GM19324 (cell line): Measurements from ENCODE around the gene LIG3.
"Not testable (repeated sequence)": the region's sequence is repeated elsewhere in the genome, so short reads cannot be mapped to it uniquely, and the experiment has no call there.

Source experiments
- ATAC-seq: cut with Tn5 transposase; IDR thresholded peaks from one replicate; pipeline ENCODE4 v1.9.1; 2021; ENCODE audit warnings: mild to moderate bottlenecking, moderate library complexity; ENCODE audit not compliant: unreplicated experiment, low FRiP score

LIG3 gene

GRCh38 chr17:34980353-34980680 is at the start of gene LIG3:
Gene LIG3, plus strand, starts transcription at chr17:34980512. Its CDS starts 2,494 bp downstream, at chr17:34983006.
- peak; percentile 88 for ATAC-seq

DNA sequence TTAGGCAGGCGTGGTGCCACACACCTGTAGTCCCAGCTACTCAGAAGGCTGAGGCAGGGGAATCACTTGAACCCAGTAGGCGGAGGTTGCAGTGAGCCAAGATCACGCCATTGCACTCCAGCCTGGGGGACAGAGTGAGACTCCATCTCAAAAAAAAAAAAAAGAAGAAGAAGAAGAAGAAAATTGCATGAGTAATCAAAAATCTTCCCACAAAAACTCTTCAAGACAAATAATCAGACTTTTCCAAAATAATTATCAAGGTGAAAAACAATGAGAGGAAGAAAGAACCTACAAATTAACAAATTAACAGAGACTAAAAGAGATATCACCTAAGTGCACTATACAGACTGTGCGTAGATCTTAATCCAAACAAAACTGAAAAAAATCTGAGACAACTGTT is 29.5 kb upstream of the LIG3 start:
- not testable (repeated sequence) for ATAC-seq

DNA sequence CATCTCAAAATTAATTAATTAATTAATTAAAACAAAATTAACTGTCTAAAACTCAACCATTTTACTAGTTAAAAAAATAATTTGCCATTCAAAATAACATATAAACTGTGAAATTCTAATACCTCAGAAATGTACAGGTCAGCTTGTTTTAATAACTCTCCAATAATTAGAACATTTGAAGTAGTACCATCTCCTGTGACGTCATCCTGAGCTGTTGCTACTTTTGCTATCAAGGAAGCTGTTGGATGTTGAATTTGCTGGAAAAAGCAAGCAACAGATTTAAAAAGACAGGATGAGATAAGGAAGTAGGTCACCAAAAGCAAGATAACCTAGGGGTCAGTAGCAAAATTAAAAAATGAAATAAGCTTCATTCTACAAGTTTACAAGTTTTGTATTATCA is 21.9 kb upstream of the LIG3 start:
- ATAC-seq, result no peak

GRCh38 chr17:34961093-34961911 is 19.0 kb upstream of the LIG3 start, which contains the start of the genes CCT6B and ZNF830:
Gene CCT6B, minus strand, starts transcription at chr17:34961460. Its CDS starts 67 bp downstream, at chr17:34961393.
Gene ZNF830, plus strand, starts transcription at chr17:34961540. Its CDS starts 27 bp downstream, at chr17:34961567.
- peak; percentile 87 for ATAC-seq

GRCh38 chr17:34974179-34974578 is 6.1 kb upstream of the LIG3 start:
- ATAC-seq, result no peak

DNA sequence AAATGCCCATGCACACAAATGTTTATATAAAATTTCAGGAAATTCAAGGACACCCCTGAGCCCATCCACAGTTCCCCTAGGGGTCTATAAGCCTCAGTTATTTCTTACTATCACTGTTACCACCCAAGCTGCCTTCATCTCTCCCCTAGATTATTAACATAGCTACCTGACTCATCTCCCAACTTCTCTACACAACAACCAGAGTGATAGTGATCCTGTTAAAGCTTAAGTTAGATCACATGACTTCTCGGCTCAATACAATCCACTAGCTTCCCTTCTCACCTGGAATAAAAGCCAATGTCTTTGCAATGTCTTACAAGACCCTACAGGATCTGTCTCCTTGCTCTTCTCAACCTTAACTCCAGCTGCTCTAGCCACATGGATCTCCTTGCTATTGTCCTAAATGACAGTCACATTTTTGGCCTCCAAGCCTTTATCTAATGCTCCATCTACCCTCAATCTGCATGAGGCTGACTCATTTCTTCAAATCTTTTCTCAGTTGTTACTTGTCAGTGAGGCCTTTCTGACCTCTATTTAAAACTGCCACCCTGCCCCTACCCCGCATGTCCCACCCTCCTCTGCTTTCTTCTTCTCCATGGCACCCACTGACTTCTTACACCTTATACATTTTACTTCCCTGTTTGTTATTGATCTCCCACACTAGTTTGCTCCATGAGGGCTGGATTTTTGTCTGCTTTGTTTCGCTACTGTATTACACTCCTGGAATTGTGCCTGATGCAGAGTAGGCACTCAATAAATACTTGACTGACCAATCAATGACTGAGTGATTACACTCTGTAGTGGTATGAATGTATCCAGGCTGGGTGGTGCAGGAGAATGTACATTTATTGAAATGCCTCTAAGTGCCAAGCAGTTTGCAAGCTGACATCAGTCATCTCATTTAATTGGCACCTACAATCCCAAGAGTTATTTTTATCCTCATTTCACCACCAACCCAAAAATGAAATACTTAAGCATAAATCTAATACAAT is 5.2 kb upstream of the LIG3 start:
- ATAC-seq, result no peak

DNA sequence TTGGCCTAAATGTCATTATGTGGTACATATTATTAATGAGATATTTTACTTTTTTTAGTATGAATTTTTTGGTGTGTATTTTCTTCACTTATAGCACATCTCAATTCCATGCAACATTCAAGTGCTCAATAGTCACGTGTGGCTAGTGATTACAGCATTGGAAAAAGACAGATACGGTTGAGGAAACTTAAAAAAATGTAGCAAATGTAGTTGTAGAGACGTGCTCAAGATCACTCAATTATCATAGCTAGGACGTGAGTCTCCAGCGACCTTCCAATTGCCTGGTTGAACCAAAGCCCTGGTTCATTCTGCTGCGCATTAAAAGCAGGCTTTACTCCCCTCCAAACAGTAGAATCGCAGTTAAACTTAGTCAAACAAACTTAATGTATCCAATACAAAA is 1.2 kb upstream of the LIG3 start:
- ATAC-seq, result no peak

DNA sequence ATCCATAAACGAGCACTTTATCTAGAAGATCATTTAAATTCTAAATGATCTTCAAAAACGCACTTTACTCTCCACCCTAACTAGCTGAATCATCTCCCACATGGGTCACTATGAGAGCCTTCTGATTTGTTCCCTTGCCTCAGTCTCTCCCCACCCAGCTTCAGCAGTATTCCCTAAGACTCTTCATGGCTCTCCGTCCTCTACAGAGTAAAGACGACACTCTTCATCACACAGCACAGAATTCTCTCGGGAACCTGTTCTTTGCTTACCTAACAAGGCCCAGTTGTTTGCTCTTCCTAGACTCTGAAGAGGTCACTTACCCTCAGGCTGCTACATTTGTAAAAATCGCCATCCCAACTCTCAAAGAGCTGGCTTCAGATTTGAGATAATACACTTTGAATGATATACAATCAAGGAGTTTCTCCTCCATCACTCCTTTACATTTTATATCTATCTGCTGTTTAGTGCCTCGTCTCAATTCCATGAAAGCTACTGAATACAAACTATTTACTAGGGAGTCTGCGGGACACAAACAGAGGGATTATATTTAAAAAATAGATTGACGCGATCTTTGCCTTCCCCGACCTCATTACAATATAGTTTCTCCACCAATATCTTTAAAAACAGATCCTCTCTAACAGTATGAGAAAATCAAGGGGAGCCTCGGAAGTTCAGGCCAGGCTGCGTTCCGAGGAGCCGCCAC is 511 bp upstream of the LIG3 start:
- ATAC-seq, result no peak

GRCh38 chr17:34980681-34981537 is 597 bp downstream of the LIG3 start:
- peak; percentile 94 for ATAC-seq

GRCh38 chr17:34981538-34982241 is 1.4 kb downstream of the LIG3 start:
- ATAC-seq, result no peak

DNA sequence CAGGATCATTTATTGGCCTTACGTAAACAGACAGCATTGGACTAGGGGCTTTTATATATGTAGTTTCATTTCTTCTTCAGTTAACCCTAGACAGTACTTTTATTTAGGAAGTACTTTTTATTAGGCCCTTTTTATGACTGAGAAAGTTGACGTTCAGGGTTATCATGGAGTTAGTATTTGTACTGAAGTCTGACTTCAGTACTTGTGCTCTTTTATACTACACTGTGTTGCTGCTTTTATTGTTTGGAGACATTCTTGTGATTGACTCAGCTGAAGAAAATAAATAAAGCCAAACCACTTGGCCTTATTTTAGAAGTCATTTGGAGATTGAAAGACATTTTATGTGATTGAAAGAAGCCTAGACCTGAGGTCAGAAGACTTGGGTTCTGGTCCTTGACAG is 6.9 kb downstream of the LIG3 start:
- no peak for ATAC-seq

GRCh38 chr17:34988644-34989043 is 8.3 kb downstream of the LIG3 start:
- ATAC-seq, result no peak

DNA sequence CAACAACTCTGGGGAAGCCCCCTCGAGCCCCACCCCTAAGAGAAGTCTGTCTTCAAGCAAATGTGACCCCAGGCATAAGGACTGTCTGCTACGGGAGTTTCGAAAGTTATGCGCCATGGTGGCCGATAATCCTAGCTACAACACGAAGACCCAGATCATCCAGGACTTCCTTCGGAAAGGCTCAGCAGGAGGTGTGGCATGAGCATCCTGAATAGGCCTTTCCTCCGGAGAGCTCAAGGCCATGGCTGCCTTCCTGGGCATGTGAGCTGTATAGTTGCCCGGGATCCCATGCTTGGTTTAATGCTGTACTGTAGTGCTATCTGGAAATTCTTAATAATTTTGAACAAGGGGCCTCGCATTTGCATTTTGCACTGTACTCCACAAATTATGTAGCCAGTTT is 9.2 kb downstream of the LIG3 start:
- no peak for ATAC-seq

DNA sequence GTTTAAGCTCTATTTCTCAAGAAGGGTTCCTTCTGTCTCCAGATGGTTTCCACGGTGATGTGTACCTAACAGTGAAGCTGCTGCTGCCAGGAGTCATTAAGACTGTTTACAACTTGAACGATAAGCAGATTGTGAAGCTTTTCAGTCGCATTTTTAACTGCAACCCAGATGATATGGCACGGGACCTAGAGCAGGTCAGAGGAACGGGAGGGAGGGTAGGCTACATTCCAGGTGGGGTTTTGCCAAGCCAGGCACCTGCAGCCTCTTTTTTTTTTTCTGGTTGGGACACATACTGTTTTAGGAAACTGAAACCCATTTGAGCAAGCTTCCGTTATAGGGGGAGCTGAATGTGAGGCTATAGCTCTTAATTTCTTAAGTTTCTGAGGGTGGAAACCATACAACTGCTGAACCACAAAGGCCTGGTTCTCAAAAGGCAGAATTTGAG is 10.6 kb downstream of the LIG3 start:
- no peak for ATAC-seq

- ATAC-seq, result no peak
Measured at GRCh38 chr17:34991606-34992005, 11.3 kb downstream of the LIG3 start.

GRCh38 chr17:34993031-34993430 is 12.7 kb downstream of the LIG3 start:
- ATAC-seq, result no peak

DNA sequence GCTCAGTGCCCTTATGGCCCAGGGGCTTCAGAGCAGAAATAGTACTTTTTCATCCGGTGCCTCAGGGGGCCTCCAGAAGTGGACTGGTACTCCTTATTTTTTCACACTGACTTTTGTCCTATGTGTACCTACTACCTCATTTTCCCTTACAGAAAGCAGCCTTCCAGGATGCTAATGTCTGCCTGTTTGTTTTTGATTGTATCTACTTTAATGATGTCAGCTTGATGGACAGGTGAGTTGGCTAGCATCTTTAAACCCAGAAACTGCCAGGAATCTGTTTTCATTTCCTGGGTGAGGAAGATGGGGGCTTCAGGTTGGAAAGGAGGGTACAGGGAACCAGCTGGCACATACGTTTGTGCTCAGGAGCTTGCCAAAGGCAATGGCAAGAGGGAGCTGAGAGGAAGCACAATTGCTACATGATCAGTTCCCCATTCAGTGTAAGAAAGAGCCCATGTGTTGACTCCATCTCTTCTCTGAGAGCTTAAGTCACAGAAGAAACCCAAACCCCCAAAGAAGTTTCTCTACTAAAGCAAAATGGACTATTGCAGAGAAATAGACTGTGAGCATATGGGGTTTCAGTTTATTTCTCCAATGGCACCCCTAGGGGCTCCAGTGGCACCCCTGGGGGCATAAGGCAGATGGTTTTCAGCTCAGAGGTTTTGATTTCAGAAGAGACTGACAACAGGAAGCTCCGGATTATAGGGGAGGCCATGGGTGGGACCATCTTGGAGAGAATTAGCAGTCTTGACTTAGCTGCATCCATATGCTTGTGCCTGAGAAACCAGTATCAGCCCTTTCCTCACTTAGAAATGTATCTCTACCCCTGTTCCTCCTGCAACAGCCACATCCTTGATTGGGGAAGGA is 16.3 kb downstream of the LIG3 start:
- ATAC-seq, result no peak

- ATAC-seq, result no peak
Measured at GRCh38 chr17:34997355-34997862, 17.1 kb downstream of the LIG3 start.
